Loucy (cell line): Measurements from ENCODE around the gene ATP8A1.

Experiments
- H2AFZ ChIP-seq: fragments of 200-600 bp; sonication (generic); 2 replicates; pipeline ENCODE4 v1.6.0; 2016; ENCODE audit warnings: antibody characterized with exemption, mild to moderate bottlenecking, low read length, moderate library complexity
- H3F3A ChIP-seq: fragments of 200-600 bp; 2 replicates; pipeline ENCODE4 v1.6.0; 2016; ENCODE audit warnings: antibody characterized with exemption, low read depth, mild to moderate bottlenecking
- H3K27me3 ChIP-seq: fragments of 200-600 bp; sonication (generic); 2 replicates; pipeline ENCODE4 v1.6.1; 2014; ENCODE audit warnings: low read length, mild to moderate bottlenecking; ENCODE audit not compliant: insufficient read depth, poor library complexity, severe bottlenecking
- H3K36me3 ChIP-seq: fragments of 200-600 bp; sonication (generic); 2 replicates; pipeline ENCODE4 v1.6.1; 2016; ENCODE audit warnings: low read length; ENCODE audit not compliant: insufficient read depth
- H3K4me1 ChIP-seq: fragments of 200-600 bp; sonication (generic); 2 replicates; pipeline ENCODE4 v1.5.1; 2014; ENCODE audit warnings: low read length, mild to moderate bottlenecking; ENCODE audit not compliant: insufficient read depth, poor library complexity, severe bottlenecking
- H3K4me2 ChIP-seq: fragments of 200-600 bp; sonication (generic); 2 replicates; pipeline ENCODE4 v1.6.0; 2014; ENCODE audit warnings: antibody characterized with exemption, low read length, low read depth, mild to moderate bottlenecking; ENCODE audit not compliant: poor library complexity, severe bottlenecking
- H3K4me3 ChIP-seq: fragments of 200-600 bp; sonication (generic); 2 replicates; pipeline ENCODE4 v1.5.1; 2014; ENCODE audit warnings: low read length, mild to moderate bottlenecking, mixed read lengths; ENCODE audit not compliant: poor library complexity, severe bottlenecking
- H3K79me2 ChIP-seq: fragments of 200-600 bp; sonication (generic); 2 replicates; pipeline ENCODE4 v1.6.1; 2014; ENCODE audit warnings: low read length; ENCODE audit not compliant: insufficient read depth
- H3K9ac ChIP-seq: fragments of 200-600 bp; sonication (generic); 2 replicates; pipeline ENCODE4 v1.6.0; 2014; ENCODE audit warnings: mild to moderate bottlenecking, low read depth, low read length, moderate library complexity; ENCODE audit not compliant: poor library complexity, severe bottlenecking
- H3K9me2 ChIP-seq: fragments of 200-600 bp; sonication (generic); replicated peaks from 2 replicates; pipeline ENCODE4 v1.6.1; 2016; ENCODE audit warnings: low read depth, low read length, mixed read lengths
- H3K9me3 ChIP-seq: fragments of 200-600 bp; sonication (generic); 2 replicates; pipeline ENCODE4 v1.6.1; 2014; ENCODE audit warnings: mild to moderate bottlenecking, antibody characterized with exemption, low read length, low read depth; ENCODE audit not compliant: insufficient read depth
- H4K20me1 ChIP-seq: fragments of 200-600 bp; sonication (generic); 2 replicates; pipeline ENCODE4 v1.6.0; 2014; ENCODE audit warnings: antibody characterized with exemption, low read length, mild to moderate bottlenecking; ENCODE audit not compliant: insufficient read depth, poor library complexity, severe bottlenecking
- CTCF ChIP-seq: fragments of 200-600 bp; sonication (generic); conservative IDR thresholded peaks from 2 replicates; pipeline ENCODE4 v1.5.1; 2014; ENCODE audit warnings: mild to moderate bottlenecking, antibody characterized with exemption, low read length
- EZH2phosphoT487 ChIP-seq: fragments of 200-600 bp; IDR thresholded peaks from 2 replicates; pipeline ENCODE4 v1.6.1; 2018; ENCODE audit warnings: antibody characterized with exemption, mild to moderate bottlenecking, moderate library complexity, borderline replicate concordance

The ATP8A1 gene

GRCh38 chr4:42562016-42562415 is 94.9 kb downstream of the ATP8A1 start:
- Histone ChIP-seq H2AFZ (no peak overlapping the region), H4K20me1 (no peaks in the 10 kb centered on the region), H3K9ac (no peak overlapping the region), H3K4me1 (no peaks in the 10 kb centered on the region), H3F3A (no peaks in the 10 kb centered on the region), H3K27me3 (no peaks in the 10 kb centered on the region), H3K9me2 (no peaks in the 10 kb centered on the region), H3K4me2 (no peak overlapping the region), H3K9me3 (no peaks in the 10 kb centered on the region), H3K79me2 (no peaks in the 10 kb centered on the region), H3K4me3 (no peak overlapping the region), H3K36me3 (peaks cover 4% of the 10 kb centered on the region; the same call in 1 of the 2 replicates)
- TF ChIP-seq EZH2phosphoT487 = no peak

- Histone ChIP-seq H3K79me2 (no peaks in the 10 kb centered on the region), H3K36me3 (peaks cover 4% of the 10 kb centered on the region; the same call in 1 of the 2 replicates), H3K4me2 (no peak overlapping the region), H3K9me2 (no peaks in the 10 kb centered on the region), H3K27me3 (no peaks in the 10 kb centered on the region), H3F3A (no peaks in the 10 kb centered on the region), H3K4me1 (no peaks in the 10 kb centered on the region), H2AFZ (no peak overlapping the region), H4K20me1 (no peaks in the 10 kb centered on the region), H3K4me3 (no peak overlapping the region), H3K9me3 (no peaks in the 10 kb centered on the region), H3K9ac (no peak overlapping the region)
- TF ChIP-seq CTCF (no peak), EZH2phosphoT487 (no peak)
Observed at GRCh38 chr4:42561031-42561430, 95.9 kb downstream of the ATP8A1 start.

- Histone ChIP-seq H3K27me3 (no peaks in the 10 kb centered on the region), H4K20me1 (no peaks in the 10 kb centered on the region), H3F3A (no peaks in the 10 kb centered on the region), H3K4me3 (no peak overlapping the region), H3K36me3 (peaks cover 4% of the 10 kb centered on the region; the same call in 1 of the 2 replicates), H3K9ac (no peak overlapping the region), H3K9me3 (no peaks in the 10 kb centered on the region), H2AFZ (no peak overlapping the region), H3K79me2 (no peaks in the 10 kb centered on the region), H3K4me2 (no peak overlapping the region), H3K4me1 (no peaks in the 10 kb centered on the region), H3K9me2 (no peaks in the 10 kb centered on the region)
- TF ChIP-seq CTCF (no peak), EZH2phosphoT487 (no peak)
Observed at GRCh38 chr4:42560467-42560861, 96.4 kb downstream of the ATP8A1 start.

GRCh38 chr4:42558156-42558555 is 98.7 kb downstream of the ATP8A1 start:
- Histone ChIP-seq H2AFZ (no peak overlapping the region), H3F3A (no peaks in the 10 kb centered on the region), H3K4me2 (no peak overlapping the region), H3K9me3 (no peaks in the 10 kb centered on the region), H3K79me2 (no peaks in the 10 kb centered on the region), H3K4me3 (no peak overlapping the region), H3K36me3 (peaks cover 4% of the 10 kb centered on the region; the same call in 1 of the 2 replicates), H3K4me1 (no peaks in the 10 kb centered on the region), H3K9ac (no peak overlapping the region), H4K20me1 (no peaks in the 10 kb centered on the region), H3K27me3 (no peaks in the 10 kb centered on the region), H3K9me2 (no peaks in the 10 kb centered on the region)
- TF ChIP-seq CTCF = no peak
- no peak for TF ChIP-seq EZH2phosphoT487
